ENCODE measurements around the gene NMNAT2. TPM values are rescaled to one million over a fixed set of nuclear protein-coding genes. Genes with fewer than 3 reads are reported as not detected.
A peak's percentile ranks its signal among the peaks of the same experiment; 100 is the strongest.

The NMNAT2 gene
- total RNA-seq, 1 experiment from 2014 or later, result 1.3 TPM

DNA sequence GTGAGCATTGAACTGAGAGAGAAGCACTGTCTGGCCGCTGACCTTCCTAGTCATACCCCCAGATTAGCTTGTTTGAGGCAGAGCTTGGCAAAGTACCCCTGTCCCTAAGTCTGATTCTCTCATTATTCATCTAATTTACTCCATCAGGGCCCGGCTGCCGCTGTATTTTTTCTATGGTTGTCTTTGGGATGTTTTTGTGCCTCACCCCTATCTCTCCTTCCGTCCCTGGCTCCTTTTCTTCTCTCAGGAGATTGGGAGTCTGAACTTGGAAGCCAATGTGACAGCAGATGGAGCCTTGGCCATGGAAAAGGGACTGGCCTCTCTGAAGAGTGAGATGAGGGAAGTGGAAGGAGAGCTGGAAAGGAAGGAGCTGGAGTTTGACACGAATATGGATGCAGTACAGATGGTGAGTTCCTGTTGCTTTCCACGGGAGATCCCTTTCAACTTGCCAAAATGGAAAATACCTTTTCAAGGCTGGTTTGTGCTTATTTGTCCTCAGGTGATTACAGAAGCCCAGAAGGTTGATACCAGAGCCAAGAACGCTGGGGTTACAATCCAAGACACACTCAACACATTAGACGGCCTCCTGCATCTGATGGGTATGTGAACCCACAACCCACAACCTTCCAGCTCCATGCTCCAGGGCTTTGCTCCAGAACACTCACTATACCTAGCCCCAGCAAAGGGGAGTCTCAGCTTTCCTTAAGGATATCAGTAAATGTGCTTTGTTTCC lies 178.2 kb downstream of the NMNAT2 start:
- DNase-seq (ENCODE audit: low read depth), result no peak

DNA sequence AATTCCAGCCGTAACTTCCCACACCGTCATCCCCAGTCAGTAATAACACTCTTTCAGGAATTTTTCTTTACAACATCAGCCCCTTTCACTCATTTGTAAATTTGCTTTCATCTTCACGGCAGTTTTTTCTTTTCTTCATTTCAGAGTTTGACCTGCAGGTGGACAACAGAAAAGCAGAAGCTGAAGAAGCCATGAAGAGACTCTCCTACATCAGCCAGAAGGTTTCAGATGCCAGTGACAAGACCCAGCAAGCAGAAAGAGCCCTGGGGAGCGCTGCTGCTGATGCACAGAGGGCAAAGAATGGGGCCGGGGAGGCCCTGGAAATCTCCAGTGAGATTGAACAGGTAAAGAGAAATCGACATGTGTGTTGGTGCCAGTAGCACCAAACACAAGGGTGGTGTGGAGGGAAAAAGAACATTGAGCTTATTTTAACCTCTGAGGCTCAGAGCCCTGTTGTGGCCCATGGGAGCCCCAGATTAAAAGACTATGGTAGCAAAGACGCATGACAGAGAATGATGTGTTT lies 178.9 kb downstream of the NMNAT2 start:
- no peak for DNase-seq (ENCODE audit: low read depth)

DNA sequence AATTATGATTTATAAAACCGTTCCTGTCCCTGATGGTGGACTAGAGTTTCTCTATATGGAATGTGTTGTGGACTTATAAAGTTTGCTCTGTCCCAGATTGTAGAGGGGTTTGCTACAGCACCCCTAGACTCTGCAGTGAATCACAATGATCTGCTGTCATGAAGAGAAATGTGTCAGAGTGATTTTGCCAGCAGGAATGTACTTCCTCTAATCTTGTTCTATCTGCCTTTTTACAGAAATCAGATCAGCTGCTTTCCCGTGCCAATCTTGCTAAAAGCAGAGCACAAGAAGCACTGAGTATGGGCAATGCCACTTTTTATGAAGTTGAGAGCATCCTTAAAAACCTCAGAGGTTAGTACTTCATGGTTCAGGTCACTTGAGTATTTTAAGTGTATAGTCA lies 180.1 kb downstream of the NMNAT2 start:
- peak; percentile 93 for DNase-seq (ENCODE audit: low read depth)

DNA sequence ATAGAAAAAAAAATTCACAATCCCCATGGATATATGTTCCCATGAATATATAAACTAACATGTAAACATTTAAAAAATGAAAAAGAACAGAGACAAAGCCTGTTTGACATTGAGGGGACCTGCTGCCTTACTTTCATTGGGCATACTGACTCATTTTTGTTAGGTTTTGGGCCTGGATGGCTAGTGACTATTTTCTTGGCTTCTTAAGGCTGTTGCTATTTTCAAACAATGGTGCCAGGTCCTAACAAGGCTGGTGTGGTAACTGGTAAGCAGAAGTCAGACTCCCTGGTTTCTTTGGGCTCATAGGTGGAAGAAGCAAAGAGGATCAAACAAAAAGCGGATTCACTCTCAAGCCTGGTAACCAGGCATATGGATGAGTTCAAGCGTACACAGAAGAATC lies 181.1 kb downstream of the NMNAT2 start:
- no peak for DNase-seq (ENCODE audit: low read depth)

DNA sequence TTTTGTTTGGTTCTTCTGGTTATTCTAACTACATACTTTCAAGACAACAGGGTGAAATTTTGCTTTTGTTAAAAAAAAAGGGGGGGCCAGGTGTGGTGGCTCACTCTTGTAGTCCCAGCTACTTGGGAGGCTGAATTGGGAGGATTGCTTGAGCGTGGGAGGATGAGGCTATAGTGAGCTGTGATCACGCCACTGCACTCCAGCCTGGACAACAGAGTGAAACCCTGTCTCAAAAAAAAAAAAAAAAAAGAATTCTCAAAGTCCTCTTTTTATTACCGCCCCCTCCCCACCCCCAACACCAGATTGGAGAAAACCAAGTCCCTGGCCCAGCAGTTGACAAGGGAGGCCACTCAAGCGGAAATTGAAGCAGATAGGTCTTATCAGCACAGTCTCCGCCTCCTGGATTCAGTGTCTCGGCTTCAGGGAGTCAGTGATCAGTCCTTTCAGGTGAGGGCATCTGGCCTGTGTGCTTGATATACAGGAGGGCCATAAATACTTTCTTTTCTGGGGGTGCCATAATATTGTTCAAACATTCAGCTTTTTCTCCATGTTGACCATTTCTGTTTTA lies 181.9 kb downstream of the NMNAT2 start:
- no peak for DNase-seq (ENCODE audit: low read depth)

DNA sequence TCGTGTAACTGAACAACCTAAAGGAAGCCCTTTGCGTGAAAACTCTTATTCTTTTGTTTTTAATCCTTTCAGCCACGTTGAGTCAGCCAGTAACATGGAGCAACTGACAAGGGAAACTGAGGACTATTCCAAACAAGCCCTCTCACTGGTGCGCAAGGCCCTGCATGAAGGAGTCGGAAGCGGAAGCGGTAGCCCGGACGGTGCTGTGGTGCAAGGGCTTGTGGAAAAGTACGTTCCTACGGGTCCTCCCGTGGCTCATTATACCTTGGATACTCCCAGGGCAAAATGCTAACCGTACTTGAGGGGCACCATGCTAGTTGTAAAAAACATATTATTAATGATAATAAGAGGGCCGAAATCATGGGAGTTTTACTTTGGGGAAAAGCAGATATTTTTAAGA lies 182.7 kb downstream of the NMNAT2 start:
- no peak for DNase-seq (ENCODE audit: low read depth)

DNA sequence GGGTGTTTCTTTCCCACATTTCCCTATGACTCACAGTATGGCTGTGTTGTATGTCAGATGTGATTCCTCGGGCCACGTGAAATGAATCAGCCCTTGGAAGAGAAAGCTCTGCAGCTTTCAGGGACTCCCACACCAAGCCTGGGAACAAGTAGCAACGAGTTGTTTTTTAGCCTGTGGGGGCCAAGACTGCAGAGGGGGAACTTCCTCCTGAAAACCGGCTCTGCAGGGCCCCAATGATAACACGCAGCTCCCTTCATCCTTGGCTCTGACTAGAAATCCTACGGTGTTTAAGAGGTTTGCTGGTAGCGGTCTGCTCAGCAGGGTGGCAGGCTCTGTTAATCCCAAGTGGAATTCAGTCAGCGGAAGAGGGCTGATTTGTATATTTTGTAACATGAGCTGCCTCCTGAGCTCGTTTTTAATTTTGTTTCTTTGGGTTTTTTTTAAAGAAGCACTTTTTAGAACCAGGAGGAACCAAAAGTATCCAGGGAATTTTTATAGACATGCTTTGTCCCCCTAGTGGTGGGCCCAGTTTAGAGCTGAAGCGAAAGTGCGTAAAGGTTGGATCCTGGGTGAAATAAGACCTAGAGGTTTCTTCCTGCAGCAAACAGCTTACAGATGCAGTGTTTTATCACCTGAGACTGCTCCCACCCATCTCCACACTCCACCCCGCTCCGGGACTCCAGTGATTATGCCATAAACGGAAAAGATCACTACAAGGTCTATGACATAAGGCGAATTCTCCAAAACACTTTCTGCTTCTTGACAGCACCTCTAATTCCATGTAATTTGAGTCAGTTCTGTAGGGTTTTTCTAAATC lies 183.3 kb downstream of the NMNAT2 start:
- DNase-seq (ENCODE audit: low read depth), result peak; percentile 98

DNA sequence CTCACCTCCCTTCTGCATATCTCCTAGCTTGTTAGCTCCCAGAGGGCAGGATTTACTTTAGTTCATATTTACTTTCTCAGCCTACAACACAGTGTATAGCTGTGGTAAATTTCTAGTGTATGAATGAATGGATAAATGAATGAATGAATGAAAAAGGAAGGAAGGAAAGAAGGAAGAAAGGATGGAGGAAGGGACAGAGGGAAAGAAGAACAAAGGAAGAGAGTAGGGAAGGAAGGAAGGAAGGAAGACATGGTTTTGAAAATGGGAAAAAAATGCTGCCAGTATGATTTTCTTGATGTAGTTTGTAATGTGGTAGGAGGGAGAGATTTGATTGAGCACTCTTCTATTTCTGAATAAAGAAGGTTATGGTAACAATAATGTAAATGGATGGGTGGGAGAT lies 185.1 kb downstream of the NMNAT2 start:
- no peak for DNase-seq (ENCODE audit: low read depth)

DNA sequence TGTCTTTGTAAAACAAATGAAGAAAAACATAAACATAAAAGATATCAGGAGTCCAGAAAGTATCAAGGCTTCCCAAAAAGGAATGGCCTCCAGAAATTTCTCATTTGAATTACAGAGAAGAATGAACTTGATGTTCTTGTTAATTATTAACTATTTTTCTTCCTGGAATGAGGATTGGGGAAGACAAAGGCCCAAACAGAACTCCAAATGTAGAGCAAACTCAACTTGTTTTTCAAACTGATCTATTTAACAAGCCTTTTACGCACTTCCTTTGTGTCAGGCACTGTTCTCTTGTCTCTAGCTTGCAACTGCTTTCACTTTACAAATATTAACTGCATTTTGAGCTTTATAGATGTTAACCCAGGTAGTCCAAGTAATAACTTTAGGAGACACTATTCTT lies 186.6 kb downstream of the NMNAT2 start:
- DNase-seq (ENCODE audit: low read depth), result no peak

DNA sequence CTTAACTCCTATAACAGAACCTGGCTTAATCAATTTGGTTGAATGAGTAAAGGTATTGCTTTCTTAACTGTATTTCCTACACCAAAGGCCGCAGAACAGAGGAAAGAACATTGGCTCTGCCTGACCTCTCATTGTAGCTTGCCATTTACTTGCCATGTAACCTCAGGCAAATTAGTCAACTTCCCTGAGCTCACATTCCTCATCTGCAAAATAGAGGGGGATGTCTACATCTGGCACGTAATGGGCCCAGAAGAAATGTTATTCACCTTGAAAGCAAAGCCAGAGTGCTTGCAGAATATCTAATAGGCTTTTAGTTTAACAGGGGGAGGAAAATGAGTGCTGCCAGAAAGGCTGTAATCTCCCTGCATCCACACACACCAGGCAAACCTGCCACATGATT lies 187.8 kb downstream of the NMNAT2 start:
- DNase-seq (ENCODE audit: low read depth), result no peak

DNA sequence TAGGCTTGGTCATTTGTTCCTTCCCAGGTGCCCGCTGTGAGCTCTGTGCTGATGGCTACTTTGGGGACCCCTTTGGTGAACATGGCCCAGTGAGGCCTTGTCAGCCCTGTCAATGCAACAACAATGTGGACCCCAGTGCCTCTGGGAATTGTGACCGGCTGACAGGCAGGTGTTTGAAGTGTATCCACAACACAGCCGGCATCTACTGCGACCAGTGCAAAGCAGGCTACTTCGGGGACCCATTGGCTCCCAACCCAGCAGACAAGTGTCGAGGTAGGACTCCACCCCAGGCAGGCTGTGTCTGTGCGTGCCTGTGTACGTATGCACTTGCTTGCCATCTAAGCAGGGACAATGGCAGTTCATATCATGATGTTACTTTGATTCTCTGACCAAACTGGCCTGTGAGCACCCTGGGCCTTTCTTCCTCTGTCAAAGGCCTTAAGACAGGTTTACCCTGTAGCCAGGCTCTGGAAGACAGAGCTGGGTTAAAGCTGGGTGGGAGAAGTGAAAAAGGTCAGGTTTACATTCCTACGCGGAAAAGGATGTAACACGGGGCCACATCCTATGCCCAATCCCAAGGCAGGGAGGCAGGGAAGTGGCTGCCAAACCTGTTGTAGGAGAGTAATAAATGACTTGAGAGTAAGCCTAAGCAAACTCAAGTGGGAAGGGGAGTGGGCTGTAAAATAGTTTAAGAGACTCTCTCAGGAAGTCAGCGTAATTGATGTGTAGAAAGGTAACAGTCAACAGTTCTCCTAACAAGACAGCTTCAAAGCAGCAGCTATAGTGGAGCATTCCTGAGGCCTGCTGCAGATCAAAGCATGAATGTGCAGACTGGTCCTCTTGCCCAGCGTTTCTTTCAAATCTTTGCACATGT lies 189.6 kb downstream of the NMNAT2 start:
- no peak for DNase-seq (ENCODE audit: low read depth)

DNA sequence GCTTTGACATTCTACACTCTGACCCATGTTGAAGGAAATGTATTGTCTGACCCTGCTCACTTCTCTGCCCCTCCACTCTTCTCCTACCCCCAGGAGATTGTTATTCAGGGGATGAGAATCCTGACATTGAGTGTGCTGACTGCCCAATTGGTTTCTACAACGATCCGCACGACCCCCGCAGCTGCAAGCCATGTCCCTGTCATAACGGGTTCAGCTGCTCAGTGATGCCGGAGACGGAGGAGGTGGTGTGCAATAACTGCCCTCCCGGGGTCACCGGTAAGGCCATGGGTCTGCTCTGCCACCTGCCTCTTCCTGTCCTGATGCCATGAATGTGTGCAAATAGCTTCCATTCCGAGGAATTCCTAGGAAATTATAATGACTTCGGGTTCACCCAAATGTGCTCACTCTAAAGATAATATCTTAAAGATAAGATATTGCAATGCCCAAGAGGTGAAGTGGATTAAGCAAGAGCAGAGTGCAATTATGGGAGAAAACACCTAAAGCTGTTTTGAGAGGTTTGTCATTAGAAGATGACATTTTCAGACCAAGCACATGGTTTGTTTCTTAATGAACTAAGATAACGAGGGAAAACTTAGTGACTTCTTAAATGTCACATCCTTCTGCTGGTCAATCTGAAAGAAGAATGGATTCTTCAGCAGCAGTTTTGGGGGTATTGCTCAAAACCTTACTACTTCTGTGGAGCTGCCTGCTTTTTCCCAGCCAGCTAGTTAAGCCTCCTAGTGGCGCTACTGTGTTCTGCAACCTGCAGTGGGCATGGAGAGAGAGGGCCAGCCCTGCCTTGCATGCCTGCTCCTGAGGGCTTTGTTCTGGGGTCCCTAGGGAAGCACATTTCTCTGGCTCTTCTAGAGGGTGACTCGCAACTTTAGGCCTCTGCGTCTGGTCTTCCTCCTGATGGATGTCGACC lies 190.5 kb downstream of the NMNAT2 start:
- DNase-seq (ENCODE audit: low read depth), result peak; percentile 63

DNA sequence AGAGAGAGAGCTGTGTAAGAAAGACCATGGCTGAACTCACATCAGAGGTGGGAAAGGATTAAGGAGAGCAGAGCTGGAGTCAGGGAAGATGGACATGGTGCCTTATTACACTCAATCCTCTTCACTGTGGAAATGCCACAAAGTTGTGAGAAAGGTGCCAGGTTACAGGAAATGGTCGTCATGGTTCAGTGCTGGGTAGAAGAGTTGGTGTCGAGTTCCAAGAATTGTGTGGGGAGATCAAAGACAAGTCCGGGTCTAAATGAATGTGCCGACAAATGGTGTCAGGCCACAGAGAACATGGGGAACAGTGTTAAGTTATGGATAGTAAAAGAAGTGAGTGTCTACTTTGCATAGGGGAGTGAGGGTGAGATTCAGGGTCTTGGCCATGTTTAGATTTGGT lies 191.2 kb downstream of the NMNAT2 start:
- DNase-seq (ENCODE audit: low read depth), result no peak

DNA sequence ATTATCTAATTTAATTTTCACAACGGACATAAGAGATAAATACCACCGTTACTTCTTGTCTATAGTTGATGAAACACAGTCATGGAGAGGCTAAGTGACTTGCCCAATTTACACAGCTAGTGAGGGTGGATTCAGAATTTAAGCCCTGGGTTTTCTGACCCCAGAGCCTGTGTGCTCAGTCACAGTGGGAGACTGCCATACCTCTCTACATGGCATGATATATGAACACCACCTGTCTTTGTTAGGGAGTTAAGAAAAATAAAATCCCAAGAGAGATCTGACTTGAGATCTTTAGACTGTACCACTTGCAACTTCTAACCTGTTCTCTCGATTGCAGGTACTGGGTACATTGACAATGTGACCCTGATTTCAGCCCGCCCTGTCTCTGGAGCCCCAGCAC lies 191.8 kb downstream of the NMNAT2 start:
- DNase-seq (ENCODE audit: low read depth), result no peak

DNA sequence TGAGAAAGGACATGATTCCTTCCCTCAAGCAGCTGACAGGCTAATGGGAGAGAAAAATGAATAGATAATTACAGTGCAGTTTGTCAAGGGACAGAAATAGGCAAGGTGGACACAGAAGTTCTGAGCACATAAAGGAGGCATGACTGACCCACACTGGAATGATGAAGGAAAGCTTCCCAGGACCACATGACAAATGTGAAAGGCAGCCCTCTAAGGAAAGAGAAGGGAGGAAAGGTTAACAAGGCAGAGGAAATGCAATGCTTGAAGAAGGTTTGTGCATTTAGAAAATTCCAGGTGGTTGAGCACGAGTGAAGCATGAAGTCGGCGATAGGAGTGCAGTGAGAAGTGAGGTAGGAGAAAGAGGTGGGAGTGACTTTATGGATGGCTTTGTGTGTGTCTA lies 194.7 kb downstream of the NMNAT2 start:
- no peak for DNase-seq (ENCODE audit: low read depth)

DNA sequence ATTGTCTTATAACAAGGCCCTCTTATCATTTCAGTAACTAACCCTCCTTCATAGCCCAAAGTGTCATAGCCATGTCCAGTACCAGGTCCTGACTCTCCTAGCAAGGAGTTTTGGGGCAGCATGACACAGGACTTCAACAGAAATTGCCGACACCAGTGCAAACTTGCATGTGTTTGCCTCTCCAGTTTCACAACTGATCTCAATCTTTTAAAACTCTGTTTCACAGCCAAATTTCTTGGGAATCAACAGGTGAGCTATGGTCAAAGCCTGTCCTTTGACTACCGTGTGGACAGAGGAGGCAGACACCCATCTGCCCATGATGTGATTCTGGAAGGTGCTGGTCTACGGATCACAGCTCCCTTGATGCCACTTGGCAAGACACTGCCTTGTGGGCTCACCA lies 195.3 kb downstream of the NMNAT2 start:
- no peak for DNase-seq (ENCODE audit: low read depth)

DNA sequence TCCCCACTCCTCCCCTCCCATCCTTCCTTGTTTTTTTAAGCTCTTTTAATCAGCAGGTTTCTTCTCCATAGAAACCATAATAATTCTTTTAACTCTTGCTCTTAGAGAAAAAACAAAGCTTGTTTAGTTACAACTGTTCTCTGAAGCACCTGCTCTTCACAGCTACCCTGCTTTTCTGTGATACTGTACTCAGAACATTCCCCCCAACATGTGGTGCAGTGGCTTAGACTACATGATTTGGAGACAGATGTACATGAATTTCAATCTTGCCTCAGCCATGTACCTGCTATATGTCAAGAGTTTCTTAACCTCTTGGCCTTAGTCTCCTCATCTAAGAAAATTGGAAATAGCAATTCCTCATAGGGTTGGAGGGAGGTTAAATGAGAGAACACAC lies 198.6 kb downstream of the NMNAT2 start:
- no peak for DNase-seq (ENCODE audit: low read depth)

DNA sequence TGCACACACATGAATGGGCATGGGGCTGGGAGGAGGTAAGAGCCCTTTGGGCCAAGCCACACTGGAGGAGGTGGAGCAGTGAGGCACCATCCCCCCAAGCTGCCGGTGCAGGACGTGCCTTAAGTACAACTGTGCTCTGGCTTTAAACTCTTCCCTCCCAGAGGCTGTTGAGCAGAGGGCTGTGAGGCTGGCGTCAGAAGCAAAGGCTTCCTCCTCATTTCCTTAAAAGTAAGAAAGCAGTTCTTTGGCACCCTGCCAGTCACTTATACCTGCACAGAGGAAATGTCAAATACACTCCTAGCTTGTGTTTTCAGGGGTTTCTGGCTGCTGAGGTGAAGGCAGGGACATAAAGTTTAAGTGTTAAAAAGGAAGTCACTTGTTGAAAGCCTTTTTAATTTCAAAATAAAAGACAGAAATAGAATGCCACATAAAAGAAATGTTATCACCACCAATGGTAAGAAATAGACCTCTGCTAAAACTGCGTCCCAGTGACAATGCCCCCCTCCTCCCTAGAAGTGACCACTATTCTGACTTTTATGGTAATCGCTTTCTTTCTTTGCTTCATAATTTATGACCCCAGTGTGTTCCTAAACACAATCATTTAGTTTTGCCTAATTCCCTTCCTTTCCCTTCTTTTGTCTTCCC lies 199.1 kb downstream of the NMNAT2 start:
- DNase-seq (ENCODE audit: low read depth), result no peak

DNA sequence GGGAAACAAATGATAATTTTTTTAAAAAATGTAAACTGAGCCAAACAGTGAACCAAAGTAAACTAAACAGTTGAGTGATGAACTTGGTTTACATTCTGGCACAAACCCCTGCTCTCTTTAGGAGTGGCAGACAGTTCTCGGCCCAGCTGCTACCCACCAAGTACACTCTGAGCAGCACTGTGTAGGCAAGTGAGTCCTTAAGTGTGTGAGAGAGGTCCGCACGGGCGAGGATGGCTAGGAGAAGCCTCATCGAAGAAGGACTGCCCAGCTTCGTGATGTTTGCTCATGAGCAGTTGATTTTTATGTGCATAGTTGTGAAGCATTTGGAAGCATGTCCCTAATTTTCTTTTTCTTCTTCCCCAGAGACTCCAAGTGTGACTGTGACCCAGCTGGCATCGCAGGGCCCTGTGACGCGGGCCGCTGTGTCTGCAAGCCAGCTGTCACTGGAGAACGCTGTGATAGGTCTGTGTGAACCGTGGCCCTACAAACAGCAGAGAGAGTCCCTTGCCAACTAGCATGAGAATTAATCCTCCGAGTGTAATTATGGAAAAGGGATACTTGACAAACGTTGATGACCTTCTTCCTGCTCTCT lies 200.1 kb downstream of the NMNAT2 start:
- DNase-seq (ENCODE audit: low read depth), result no peak

DNA sequence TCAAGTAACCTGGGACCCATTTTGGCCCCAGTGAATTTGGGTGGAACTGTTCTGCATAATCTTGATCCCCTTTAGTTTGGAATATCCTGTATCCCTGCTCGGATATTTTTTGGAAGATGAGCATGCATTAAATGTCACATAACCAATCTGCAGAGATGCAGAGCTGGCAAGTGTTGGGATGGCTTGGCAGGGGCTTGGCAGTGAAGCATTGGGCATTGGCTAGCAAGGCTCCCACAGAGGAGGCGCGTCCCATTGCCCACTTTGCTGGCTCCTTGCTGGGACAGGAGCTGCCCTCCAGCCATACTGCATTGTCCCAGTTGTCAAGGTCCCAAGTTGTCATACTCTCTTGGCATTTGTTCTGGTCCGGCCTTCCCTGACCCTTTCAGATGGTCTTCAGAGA lies 202.2 kb downstream of the NMNAT2 start:
- DNase-seq (ENCODE audit: low read depth), result no peak

Data from LHCN-M2 (cell line).